Tibial artery (tissue), 4 donors: ENCODE results near the gene LPIN3.

Source experiments
- DNase-seq, 2 donors: peaks; one replicate each; pipeline ENCODE4 v3.0.0-alpha.2; 2019
- H3K27ac ChIP-seq, 2 donors: fragments of 200-600 bp; sonication (generic) in 1 of 2; 1 replicate in 1 of 2; 2 replicates in 1 of 2; pipeline ENCODE4 v1.5.1; 2018 to 2019; ENCODE audit warnings: mild to moderate bottlenecking in 1 of 2
- H3K27me3 ChIP-seq, 2 donors: fragments of 200-600 bp; sonication (generic) in 1 of 2; one replicate each; pipeline versions ENCODE4 v1.5.1 to v1.6.0; 2016 to 2019
- H3K36me3 ChIP-seq, 3 donors: fragments of 200-600 bp; sonication (generic) in 2 of 3; one replicate each; pipeline ENCODE4 v1.5.1; 2016 to 2019; ENCODE audit warnings: mild to moderate bottlenecking in 2 of 3
- H3K4me1 ChIP-seq, 4 donors: fragments of 200-600 bp; sonication (generic) in 2 of 4; 1 replicate in 3 of 4; 2 replicates in 1 of 4; pipeline ENCODE4 v1.5.1; 2016 to 2019
- H3K4me3 ChIP-seq, 2 donors: fragments of 200-600 bp; sonication (generic) in 1 of 2; 1 replicate in 1 of 2; 2 replicates in 1 of 2; pipeline ENCODE4 v1.5.1; 2018 to 2019; ENCODE audit warnings: mild to moderate bottlenecking in 2 of 2
- H3K9me3 ChIP-seq, 3 donors: fragments of 200-600 bp; sonication (generic) in 1 of 3; one replicate each; pipeline ENCODE4 v1.5.1; 2016 to 2019
- intact Hi-C: fragments of 100-400 bp; cut with DNase I; formaldehyde crosslinking; loops from one replicate; pipeline ENCODE4 v1.15.0; 2023; ENCODE audit warnings: low total_unique reads
- TF ChIP-seq, protein P1 (sequence below), 2 experiments: fragments of 200-600 bp in 1 of 2; fragments of 450-650 bp in 1 of 2; IDR thresholded peaks; one replicate each; pipeline ENCODE4 v1.5.1; 2017 to 2019; ENCODE audit warnings: antibody characterized with exemption in 2 of 2, mild to moderate bottlenecking in 1 of 2, moderate library complexity in 1 of 2

Gene LPIN3

GRCh38 chr20:41327178-41327577 lies 13.4 kb upstream of the LPIN3 start:
- no peaks in the 10 kb centered on the region for H3K9me3 ChIP-seq
- H3K27me3 ChIP-seq, result no peaks in the 10 kb centered on the region
- H3K4me3 ChIP-seq, result no peak overlapping the region
- intact Hi-C loops, result loop anchor here (5.0 kb wide), 1 partner anchor 80 kb away; no protein-coding TSS in a partner anchor
- H3K27ac ChIP-seq, result peak overlapping the region in 1 of 2 donors; percentile 5
- H3K36me3 ChIP-seq, result no peaks in the 10 kb centered on the region
- peaks cover 0 to 21% (median 15%) of the 10 kb centered on the region in 4 donors for H3K4me1 ChIP-seq
- DNase-seq, result no peak
- TF ChIP-seq, protein P1, sequence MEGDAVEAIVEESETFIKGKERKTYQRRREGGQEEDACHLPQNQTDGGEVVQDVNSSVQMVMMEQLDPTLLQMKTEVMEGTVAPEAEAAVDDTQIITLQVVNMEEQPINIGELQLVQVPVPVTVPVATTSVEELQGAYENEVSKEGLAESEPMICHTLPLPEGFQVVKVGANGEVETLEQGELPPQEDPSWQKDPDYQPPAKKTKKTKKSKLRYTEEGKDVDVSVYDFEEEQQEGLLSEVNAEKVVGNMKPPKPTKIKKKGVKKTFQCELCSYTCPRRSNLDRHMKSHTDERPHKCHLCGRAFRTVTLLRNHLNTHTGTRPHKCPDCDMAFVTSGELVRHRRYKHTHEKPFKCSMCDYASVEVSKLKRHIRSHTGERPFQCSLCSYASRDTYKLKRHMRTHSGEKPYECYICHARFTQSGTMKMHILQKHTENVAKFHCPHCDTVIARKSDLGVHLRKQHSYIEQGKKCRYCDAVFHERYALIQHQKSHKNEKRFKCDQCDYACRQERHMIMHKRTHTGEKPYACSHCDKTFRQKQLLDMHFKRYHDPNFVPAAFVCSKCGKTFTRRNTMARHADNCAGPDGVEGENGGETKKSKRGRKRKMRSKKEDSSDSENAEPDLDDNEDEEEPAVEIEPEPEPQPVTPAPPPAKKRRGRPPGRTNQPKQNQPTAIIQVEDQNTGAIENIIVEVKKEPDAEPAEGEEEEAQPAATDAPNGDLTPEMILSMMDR (IDR thresholded peaks at IDR 0.05), result no peak

GRCh38 chr20:41329435-41330342 lies 10.9 kb upstream of the LPIN3 start:
- Histone ChIP-seq H3K27ac (peak overlapping the region; percentile 73 to 77), H3K27me3 (no peaks in the 10 kb centered on the region), H3K4me3 (no peak overlapping the region), H3K4me1 (peaks cover 0 to 21% (median 16%) of the 10 kb centered on the region in 4 donors), H3K9me3 (no peaks in the 10 kb centered on the region), H3K36me3 (no peaks in the 10 kb centered on the region)
- intact Hi-C loops, result loop anchor here (5.0 kb wide), 1 partner anchor 82 kb away; no protein-coding TSS in a partner anchor
- peak; percentile 92 to 94 for DNase-seq
- TF ChIP-seq, protein P1 (IDR thresholded peaks at IDR 0.05), result no peak

GRCh38 chr20:41330343-41330720 lies 10.3 kb upstream of the LPIN3 start:
- H3K27ac ChIP-seq, result peak overlapping the region; percentile 73 to 77
- H3K36me3 ChIP-seq, result no peaks in the 10 kb centered on the region
- intact Hi-C loops, result no loop called here
- peaks cover 0 to 24% (median 16%) of the 10 kb centered on the region in 4 donors for H3K4me1 ChIP-seq
- peak in 1 of 2 donors; percentile 63 for DNase-seq
- H3K4me3 ChIP-seq, result no peak overlapping the region
- H3K27me3 ChIP-seq, result no peaks in the 10 kb centered on the region
- H3K9me3 ChIP-seq, result no peaks in the 10 kb centered on the region
- TF ChIP-seq, protein P1 (IDR thresholded peaks at IDR 0.05), result no peak

- peak in 1 of 2 donors; percentile 38 for DNase-seq
- Histone ChIP-seq H3K27ac (peak overlapping the region in 1 of 2 donors; percentile 8), H3K9me3 (no peaks in the 10 kb centered on the region), H3K4me1 (peaks cover 0 to 24% (median 16%) of the 10 kb centered on the region in 4 donors), H3K36me3 (no peaks in the 10 kb centered on the region), H3K4me3 (no peak overlapping the region), H3K27me3 (no peaks in the 10 kb centered on the region)
- TF ChIP-seq, protein P1 (IDR thresholded peaks at IDR 0.05), result no peak
- intact Hi-C loops, result no loop called here
Observed at GRCh38 chr20:41330941-41331340, 9.7 kb upstream of the LPIN3 start.

GRCh38 chr20:41331731-41332130 lies 8.9 kb upstream of the LPIN3 start:
- no peak overlapping the region for H3K4me3 ChIP-seq
- H3K36me3 ChIP-seq, result no peaks in the 10 kb centered on the region
- TF ChIP-seq, protein P1 (IDR thresholded peaks at IDR 0.05), result no peak
- DNase-seq, result peak in 1 of 2 donors; percentile 15
- H3K27ac ChIP-seq, result no peak overlapping the region
- intact Hi-C loops, result no loop called here
- H3K9me3 ChIP-seq, result no peaks in the 10 kb centered on the region
- peaks cover 0 to 24% (median 16%) of the 10 kb centered on the region in 4 donors for H3K4me1 ChIP-seq
- H3K27me3 ChIP-seq, result no peaks in the 10 kb centered on the region
